ENCODE measurements around the gene NPBWR2.

Gene NPBWR2

DNA sequence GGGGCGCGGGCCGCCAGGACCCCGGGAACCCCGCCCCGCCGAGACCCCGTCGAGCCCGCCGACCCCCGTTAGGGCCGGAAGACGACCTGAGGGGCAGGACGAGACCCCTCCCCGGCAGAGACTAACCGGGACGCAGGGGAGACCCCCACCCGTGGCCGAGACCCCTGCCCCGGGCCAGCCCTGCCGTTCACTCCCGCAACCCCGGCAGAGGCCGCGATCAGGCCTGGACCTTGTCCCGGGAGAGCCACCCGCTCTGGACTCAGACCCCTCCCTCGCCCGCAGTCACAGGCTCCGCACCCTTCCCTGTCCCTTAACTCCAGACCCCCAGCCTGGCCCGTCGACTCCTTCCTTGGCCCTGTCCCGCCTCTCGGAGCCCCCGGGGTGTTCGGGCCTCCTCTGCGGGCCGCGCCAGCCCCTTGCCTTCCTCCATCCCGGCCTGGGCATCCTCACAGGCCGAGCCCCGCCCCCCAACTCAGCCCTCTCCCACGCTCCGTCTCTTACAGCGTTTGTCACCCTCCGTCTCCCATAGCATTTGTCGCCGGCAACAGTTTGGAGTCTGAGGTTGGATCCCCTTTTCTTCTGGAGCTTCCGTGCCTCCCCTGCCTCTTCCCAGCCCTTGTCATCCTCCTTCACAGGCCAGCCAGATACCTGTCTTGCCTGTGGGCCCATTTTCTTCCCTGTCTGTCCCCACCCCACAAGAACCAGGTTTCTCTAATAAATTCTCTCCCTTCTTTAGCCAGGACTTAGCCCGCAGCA lies 43.8 kb downstream of the NPBWR2 start:
- no peak for DNase-seq (ENCODE audit: low read depth in 2 of 2)
- TF ChIP-seq CTCF (IDR thresholded peaks at IDR 0.05; ENCODE audit: low read depth, low read length): no peak
- H3K4me3 ChIP-seq (replicated peaks in 1 of 2; ENCODE audit: low read depth in 2 of 2, low read length in 2 of 2): peak overlapping the region; percentile 84 to 96

DNA sequence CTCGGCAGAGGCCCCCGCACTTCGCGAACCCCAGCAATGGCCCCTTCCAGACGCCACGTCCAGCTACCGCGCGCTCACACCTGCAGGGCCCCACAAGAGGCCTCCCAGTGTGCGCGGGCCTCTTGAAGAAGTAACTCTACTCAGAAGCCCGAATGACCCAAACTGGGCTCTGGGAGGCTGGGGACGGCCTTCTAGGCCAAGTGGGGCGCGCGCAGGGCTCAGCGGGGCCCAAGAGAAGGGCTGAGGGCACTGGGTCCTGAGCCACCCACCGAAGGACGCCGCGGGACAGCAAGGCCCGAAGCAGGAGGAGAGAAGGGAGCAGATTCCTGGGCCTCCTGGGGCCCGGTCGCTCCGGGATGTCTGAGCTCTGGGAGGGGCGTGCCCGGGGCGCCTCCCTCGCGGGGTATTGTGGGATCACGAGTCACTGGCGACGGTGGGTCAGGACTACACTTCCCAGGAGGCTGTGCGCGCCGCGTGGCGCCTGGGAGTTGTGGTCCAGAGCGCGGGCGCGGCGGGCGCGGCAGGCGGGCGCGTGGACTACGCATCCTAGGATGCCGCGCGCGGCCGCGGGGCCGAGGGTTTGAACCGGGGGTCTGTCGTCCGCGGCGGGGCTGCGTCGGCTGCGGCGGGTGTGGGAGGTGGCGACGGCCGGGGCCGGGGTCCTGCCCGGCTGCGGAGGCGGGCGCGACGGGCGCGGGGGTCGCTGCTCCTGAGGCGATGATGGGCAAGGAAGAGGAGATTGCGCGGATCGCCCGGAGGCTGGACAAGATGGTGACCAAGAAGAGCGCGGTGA lies 44.6 kb downstream of the NPBWR2 start, which contains the start of gene TCEA2:
TSS of gene TCEA2 (plus strand) at position 603 of the 793 bp plus-strand sequence. CDS start at position 718, 115 bp downstream.
- DNase-seq (ENCODE audit: low read depth in 2 of 2): peak; percentile 96 to 97
- peak within 1 kb of the TSS; percentile 84 to 96 for H3K4me3 ChIP-seq (replicated peaks in 1 of 2; ENCODE audit: low read depth in 2 of 2, low read length in 2 of 2)
- TF ChIP-seq CTCF (IDR thresholded peaks at IDR 0.05; ENCODE audit: low read depth, low read length): no peak

GRCh38 chr20:64062276-64062595 lies 45.1 kb downstream of the NPBWR2 start:
- H3K4me3 ChIP-seq (replicated peaks in 1 of 2; ENCODE audit: low read depth in 2 of 2, low read length in 2 of 2): peak overlapping the region; percentile 53 to 60
- no peak for DNase-seq (ENCODE audit: low read depth in 2 of 2)
- no peak for TF ChIP-seq CTCF (IDR thresholded peaks at IDR 0.05; ENCODE audit: low read depth, low read length)

GRCh38 chr20:64058536-64058935 lies 48.8 kb downstream of the NPBWR2 start:
- TF ChIP-seq CTCF (IDR thresholded peaks at IDR 0.05; ENCODE audit: low read depth, low read length): no peak
- H3K4me3 ChIP-seq (replicated peaks in 1 of 2; ENCODE audit: low read depth in 2 of 2, low read length in 2 of 2): no peak overlapping the region
- peak in 1 of 2 donors; percentile 50 for DNase-seq (ENCODE audit: low read depth in 2 of 2)

DNA sequence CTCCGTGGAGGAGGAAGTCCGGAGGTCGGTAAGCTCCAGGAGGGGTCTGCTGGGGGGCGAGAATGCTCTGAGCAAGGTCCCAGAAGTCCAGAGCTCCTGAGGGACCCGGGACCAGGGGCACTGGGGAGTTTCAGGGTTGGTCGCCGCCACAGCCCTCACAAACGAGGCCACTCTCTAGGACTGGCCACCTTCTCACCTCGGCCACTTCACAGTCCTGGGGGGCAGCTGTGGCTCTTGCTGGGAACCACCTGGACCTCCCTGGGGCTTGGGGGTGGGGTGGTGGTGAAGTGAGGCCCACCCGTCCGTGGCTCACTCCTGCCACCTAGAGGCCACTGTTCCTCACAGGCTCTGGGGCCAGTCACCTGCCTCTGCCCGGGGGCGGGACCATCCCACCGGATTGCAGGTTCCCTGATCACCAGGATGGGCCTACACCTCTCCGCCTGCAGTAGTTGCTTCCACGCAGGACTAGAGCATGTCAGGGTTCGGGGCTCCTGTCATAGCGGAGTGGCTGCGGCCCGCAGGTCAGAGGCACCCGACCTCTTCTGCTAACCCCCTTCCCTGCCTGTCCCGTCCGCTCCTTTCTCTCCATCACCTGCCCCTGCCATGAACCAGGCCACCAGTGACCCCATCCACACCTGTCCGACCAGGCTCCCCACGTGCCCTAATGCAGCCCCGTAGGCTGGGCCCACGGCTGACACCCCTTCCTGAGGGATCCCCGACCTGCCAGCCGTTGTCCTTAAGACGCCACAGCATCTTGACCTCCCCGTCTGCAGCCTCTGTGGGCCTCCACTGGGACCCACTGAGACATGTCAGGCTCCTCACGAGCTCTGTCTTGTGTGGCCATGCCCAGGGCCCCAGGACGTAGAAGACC lies 49.5 kb downstream of the NPBWR2 start:
- TF ChIP-seq CTCF (IDR thresholded peaks at IDR 0.05; ENCODE audit: low read depth, low read length): peak; percentile 90
- peak; percentile 61 to 74 for DNase-seq (ENCODE audit: low read depth in 2 of 2)
- H3K4me3 ChIP-seq (replicated peaks in 1 of 2; ENCODE audit: low read depth in 2 of 2, low read length in 2 of 2): no peak overlapping the region

DNA sequence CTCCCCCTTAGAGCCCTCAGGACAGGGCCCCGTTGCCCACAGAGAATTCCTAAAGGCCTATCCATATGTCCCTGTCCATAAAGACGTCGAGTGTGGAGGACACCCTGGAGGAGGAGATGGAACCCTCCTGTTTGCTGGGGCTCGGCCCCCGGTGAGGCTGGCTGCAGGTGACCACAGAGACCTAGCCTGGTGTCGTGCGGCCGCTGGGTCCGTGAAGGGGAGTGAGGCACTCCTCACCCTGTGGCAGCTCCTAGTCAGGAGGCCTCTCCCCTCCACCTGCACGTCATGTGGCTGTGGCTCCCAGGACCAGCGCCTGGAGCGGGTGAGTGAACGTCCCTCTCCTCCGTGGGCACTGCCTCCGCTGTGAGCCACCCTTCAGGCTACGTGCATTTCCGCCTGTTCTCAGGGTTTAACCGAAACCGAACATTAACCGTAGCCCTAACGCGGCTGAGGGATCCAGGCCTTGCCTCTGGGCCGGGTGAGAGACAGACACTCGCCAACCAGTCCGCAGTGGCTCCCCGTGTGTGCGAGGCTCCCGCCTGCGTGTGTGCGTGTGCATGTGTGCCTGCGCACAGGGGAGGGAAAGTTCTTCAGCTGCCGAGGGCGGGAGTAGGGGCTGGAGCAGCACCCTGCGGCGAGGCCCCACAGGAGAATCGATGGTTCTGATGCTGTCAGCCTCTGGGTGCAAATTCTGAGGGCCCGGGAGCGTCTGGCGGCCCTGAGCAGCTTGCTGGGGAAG lies 50.3 kb downstream of the NPBWR2 start:
- no peak for TF ChIP-seq CTCF (IDR thresholded peaks at IDR 0.05; ENCODE audit: low read depth, low read length)
- no peak overlapping the region for H3K4me3 ChIP-seq (replicated peaks in 1 of 2; ENCODE audit: low read depth in 2 of 2, low read length in 2 of 2)
- DNase-seq (ENCODE audit: low read depth in 2 of 2): no peak

All from cardiac fibroblast (primary cell).